Measurements from ENCODE around the gene EPYC.

Gene EPYC, protein sequence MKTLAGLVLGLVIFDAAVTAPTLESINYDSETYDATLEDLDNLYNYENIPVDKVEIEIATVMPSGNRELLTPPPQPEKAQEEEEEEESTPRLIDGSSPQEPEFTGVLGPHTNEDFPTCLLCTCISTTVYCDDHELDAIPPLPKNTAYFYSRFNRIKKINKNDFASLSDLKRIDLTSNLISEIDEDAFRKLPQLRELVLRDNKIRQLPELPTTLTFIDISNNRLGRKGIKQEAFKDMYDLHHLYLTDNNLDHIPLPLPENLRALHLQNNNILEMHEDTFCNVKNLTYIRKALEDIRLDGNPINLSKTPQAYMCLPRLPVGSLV

DNA sequence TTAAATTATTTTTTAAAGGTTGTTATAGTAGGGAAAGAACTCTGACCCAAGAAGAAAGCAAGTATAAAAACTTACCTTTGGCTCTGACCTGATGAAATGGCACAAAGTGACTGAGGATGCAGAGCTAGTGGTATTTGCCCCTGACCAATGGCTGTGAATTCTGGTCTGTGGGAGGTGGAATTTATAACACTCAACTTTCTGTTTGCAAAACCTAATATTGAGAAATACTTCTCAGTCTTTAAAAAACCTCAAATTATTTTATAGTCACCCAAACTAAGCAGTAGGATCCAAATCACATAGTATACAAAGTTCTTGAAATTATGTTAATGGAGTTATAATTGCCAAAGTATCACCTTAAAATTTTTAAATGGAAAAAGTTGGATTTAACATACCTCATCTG lies at the start of gene EPYC:
TSS of gene EPYC (minus strand) at position 101 of the 400 bp plus-strand sequence. CDS start 2,407 bp downstream, outside the sequence.
- no peak for TF ChIP-seq ZNF565 (CRISPR knock-in tag; conservative IDR thresholded peaks at IDR 0.05; ENCODE audit: low read depth)
- no peak for TF ChIP-seq ESRRG (CRISPR knock-in tag; IDR thresholded peaks at IDR 0.05)
- TF ChIP-seq ARNTL (CRISPR knock-in tag; IDR thresholded peaks at IDR 0.05; ENCODE audit: borderline replicate concordance, low read depth): no peak
- TF ChIP-seq GLIS3 (CRISPR knock-in tag; IDR thresholded peaks at IDR 0.05): no peak
- TF ChIP-seq ZFP30 (CRISPR knock-in tag; IDR thresholded peaks at IDR 0.05): no peak
- no peak for TF ChIP-seq TCF4 (CRISPR knock-in tag; IDR thresholded peaks at IDR 0.05; ENCODE audit: borderline replicate concordance)
- no peak for TF ChIP-seq ZNF70 (CRISPR knock-in tag; IDR thresholded peaks at IDR 0.05)
- TF ChIP-seq ISL1 (CRISPR knock-in tag; IDR thresholded peaks at IDR 0.05): no peak
- no peak for ATAC-seq

DNA sequence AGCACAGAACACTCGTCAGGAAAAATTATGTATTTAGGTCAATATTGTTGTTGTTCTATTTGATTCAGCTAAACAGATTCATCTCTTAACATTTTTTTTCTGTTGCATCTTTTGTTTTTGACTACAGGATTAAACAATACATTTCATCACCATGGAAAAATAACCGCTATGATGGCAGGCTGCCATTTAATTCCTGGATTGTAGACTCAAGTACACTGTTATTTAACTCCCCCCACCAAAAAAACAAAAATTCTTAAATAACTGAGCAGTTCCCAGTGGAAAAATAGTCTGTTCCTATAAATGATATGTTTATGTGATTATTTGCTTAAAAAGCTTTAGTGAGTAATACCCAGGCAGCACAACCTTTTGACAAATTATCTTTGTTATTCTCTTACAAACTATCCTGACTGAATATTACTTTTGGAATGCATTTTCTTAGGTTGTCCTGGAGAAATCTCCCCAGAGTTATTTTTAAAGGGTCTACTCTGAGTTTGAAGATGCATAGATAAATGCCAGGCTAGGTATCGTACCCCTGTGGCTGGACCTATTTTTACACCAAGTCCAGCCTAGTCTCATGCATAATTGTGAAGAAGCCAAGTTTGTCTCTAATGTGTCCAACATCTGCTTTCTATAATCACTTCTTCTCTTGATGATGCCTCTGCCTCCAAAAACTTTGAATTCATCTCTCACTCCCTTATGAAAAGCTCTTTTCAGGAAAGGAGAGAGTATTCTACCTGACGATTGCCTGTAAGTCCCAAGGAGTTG lies 49.4 kb upstream of the EPYC start:
- TF ChIP-seq CSDC2 (CRISPR knock-in tag; IDR thresholded peaks at IDR 0.05) (no peak), GLIS3 (CRISPR knock-in tag; IDR thresholded peaks at IDR 0.05) (no peak), ZFP30 (CRISPR knock-in tag; IDR thresholded peaks at IDR 0.05) (no peak), ESRRG (CRISPR knock-in tag; IDR thresholded peaks at IDR 0.05) (no peak), TCF4 (CRISPR knock-in tag; IDR thresholded peaks at IDR 0.05; ENCODE audit: borderline replicate concordance) (no peak), ZNF8 (CRISPR knock-in tag; IDR thresholded peaks at IDR 0.05) (no peak), ARNTL (CRISPR knock-in tag; IDR thresholded peaks at IDR 0.05; ENCODE audit: borderline replicate concordance, low read depth) (no peak), ZC3H10 (CRISPR knock-in tag; IDR thresholded peaks at IDR 0.05) (no peak), OSR1 (CRISPR knock-in tag; IDR thresholded peaks at IDR 0.05) (no peak), RARB (CRISPR knock-in tag; IDR thresholded peaks at IDR 0.05) (no peak), BACH2 (CRISPR knock-in tag; IDR thresholded peaks at IDR 0.05; ENCODE audit: borderline replicate concordance) (no peak), TOX (CRISPR knock-in tag; IDR thresholded peaks at IDR 0.05; ENCODE audit: borderline replicate concordance) (no peak), ZFP3 (CRISPR knock-in tag; IDR thresholded peaks at IDR 0.05) (no peak), PPARA (CRISPR knock-in tag; IDR thresholded peaks at IDR 0.05; ENCODE audit: borderline replicate concordance) (no peak)
- TF ChIP-seq, protein P1, sequence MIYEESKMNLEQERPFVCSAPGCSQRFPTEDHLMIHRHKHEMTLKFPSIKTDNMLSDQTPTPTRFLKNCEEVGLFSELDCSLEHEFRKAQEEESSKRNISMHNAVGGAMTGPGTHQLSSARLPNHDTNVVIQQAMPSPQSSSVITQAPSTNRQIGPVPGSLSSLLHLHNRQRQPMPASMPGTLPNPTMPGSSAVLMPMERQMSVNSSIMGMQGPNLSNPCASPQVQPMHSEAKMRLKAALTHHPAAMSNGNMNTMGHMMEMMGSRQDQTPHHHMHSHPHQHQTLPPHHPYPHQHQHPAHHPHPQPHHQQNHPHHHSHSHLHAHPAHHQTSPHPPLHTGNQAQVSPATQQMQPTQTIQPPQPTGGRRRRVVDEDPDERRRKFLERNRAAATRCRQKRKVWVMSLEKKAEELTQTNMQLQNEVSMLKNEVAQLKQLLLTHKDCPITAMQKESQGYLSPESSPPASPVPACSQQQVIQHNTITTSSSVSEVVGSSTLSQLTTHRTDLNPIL (CRISPR knock-in tag; IDR thresholded peaks at IDR 0.05; ENCODE audit: low read depth): no peak
- TF ChIP-seq, protein P2, sequence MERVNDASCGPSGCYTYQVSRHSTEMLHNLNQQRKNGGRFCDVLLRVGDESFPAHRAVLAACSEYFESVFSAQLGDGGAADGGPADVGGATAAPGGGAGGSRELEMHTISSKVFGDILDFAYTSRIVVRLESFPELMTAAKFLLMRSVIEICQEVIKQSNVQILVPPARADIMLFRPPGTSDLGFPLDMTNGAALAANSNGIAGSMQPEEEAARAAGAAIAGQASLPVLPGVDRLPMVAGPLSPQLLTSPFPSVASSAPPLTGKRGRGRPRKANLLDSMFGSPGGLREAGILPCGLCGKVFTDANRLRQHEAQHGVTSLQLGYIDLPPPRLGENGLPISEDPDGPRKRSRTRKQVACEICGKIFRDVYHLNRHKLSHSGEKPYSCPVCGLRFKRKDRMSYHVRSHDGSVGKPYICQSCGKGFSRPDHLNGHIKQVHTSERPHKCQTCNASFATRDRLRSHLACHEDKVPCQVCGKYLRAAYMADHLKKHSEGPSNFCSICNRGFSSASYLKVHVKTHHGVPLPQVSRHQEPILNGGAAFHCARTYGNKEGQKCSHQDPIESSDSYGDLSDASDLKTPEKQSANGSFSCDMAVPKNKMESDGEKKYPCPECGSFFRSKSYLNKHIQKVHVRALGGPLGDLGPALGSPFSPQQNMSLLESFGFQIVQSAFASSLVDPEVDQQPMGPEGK (CRISPR knock-in tag; IDR thresholded peaks at IDR 0.05; ENCODE audit: borderline replicate concordance): no peak
- TF ChIP-seq, protein P3, sequence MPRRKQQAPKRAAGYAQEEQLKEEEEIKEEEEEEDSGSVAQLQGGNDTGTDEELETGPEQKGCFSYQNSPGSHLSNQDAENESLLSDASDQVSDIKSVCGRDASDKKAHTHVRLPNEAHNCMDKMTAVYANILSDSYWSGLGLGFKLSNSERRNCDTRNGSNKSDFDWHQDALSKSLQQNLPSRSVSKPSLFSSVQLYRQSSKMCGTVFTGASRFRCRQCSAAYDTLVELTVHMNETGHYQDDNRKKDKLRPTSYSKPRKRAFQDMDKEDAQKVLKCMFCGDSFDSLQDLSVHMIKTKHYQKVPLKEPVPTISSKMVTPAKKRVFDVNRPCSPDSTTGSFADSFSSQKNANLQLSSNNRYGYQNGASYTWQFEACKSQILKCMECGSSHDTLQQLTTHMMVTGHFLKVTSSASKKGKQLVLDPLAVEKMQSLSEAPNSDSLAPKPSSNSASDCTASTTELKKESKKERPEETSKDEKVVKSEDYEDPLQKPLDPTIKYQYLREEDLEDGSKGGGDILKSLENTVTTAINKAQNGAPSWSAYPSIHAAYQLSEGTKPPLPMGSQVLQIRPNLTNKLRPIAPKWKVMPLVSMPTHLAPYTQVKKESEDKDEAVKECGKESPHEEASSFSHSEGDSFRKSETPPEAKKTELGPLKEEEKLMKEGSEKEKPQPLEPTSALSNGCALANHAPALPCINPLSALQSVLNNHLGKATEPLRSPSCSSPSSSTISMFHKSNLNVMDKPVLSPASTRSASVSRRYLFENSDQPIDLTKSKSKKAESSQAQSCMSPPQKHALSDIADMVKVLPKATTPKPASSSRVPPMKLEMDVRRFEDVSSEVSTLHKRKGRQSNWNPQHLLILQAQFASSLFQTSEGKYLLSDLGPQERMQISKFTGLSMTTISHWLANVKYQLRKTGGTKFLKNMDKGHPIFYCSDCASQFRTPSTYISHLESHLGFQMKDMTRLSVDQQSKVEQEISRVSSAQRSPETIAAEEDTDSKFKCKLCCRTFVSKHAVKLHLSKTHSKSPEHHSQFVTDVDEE (CRISPR knock-in tag; IDR thresholded peaks at IDR 0.05): no peak
- peak; percentile 93 for ATAC-seq

DNA sequence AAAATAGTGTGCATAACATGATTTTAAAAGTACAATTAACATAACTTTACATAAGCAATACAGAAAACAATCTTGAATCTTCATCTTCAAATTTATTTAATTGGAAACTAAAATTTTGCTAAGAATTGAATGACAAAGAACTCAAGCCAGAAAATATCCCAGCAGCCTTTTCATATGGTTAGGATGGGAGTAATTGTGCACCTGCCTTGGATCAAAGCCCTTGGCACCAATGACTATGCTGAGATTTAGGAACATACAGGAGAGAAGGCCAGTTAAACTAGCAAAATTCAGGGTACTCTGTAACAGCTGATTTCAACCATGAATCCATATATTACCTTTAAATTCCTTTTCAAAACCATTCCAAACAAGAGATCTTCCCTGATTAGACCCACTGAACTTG lies 47.3 kb upstream of the EPYC start:
- ATAC-seq: no peak
- TF ChIP-seq, protein P3 (CRISPR knock-in tag; IDR thresholded peaks at IDR 0.05): no peak
- TF ChIP-seq ZFP3 (CRISPR knock-in tag; IDR thresholded peaks at IDR 0.05): no peak
- no peak for TF ChIP-seq OSR1 (CRISPR knock-in tag; IDR thresholded peaks at IDR 0.05)
- no peak for TF ChIP-seq ISL1 (CRISPR knock-in tag; IDR thresholded peaks at IDR 0.05)
- TF ChIP-seq, protein P2 (CRISPR knock-in tag; IDR thresholded peaks at IDR 0.05; ENCODE audit: borderline replicate concordance): no peak
- TF ChIP-seq, protein P1 (CRISPR knock-in tag; IDR thresholded peaks at IDR 0.05; ENCODE audit: low read depth): no peak
- TF ChIP-seq, protein P4, sequence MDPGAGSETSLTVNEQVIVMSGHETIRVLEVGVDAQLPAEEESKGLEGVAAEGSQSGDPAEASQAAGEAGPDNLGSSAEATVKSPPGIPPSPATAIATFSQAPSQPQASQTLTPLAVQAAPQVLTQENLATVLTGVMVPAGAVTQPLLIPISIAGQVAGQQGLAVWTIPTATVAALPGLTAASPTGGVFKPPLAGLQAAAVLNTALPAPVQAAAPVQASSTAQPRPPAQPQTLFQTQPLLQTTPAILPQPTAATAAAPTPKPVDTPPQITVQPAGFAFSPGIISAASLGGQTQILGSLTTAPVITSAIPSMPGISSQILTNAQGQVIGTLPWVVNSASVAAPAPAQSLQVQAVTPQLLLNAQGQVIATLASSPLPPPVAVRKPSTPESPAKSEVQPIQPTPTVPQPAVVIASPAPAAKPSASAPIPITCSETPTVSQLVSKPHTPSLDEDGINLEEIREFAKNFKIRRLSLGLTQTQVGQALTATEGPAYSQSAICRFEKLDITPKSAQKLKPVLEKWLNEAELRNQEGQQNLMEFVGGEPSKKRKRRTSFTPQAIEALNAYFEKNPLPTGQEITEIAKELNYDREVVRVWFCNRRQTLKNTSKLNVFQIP (CRISPR knock-in tag; IDR thresholded peaks at IDR 0.05; ENCODE audit: borderline replicate concordance, low read depth): no peak
- TF ChIP-seq ESRRG (CRISPR knock-in tag; IDR thresholded peaks at IDR 0.05): no peak
- no peak for TF ChIP-seq ZNF565 (CRISPR knock-in tag; conservative IDR thresholded peaks at IDR 0.05; ENCODE audit: low read depth)
- no peak for TF ChIP-seq ZNF70 (CRISPR knock-in tag; IDR thresholded peaks at IDR 0.05)
- TF ChIP-seq CSDC2 (CRISPR knock-in tag; IDR thresholded peaks at IDR 0.05): no peak

Measured in SK-N-SH treated with all-trans-retinoic acid at 6 μM for 48 hours (cell line).